SH-SY5Y (cell line): Measurements from ENCODE around the gene KIAA1958.

Experiments
- GATA2 ChIP-seq: IDR thresholded peaks from 2 replicates; pipeline ENCODE4 v1.6.1; 2011; ENCODE audit warnings: mild to moderate bottlenecking, low read depth, low read length
- GATA3 ChIP-seq: IDR thresholded peaks from 2 replicates; pipeline ENCODE4 v1.6.1; 2011; ENCODE audit warnings: low read depth, mild to moderate bottlenecking, low read length, moderate library complexity

- no peak for TF ChIP-seq GATA3
- no peak for TF ChIP-seq GATA2
Observed at GRCh38 chr9:112489876-112490666, 3.4 kb downstream of the KIAA1958 start.
